B cell (primary cell): ENCODE results near the gene MSH5.

Experiments used
- CTCF ChIP-seq: fragments of 200-600 bp; IDR thresholded peaks from one replicate; pipeline ENCODE4 v1.8.0; 2022; ENCODE audit warnings: antibody characterized with exemption, mild to moderate bottlenecking
- EZH2 ChIP-seq: IDR thresholded peaks from 2 replicates; pipeline ENCODE4 v1.6.1; 2012; ENCODE audit warnings: borderline replicate concordance, low read depth, mild to moderate bottlenecking, moderate library complexity, low read length; ENCODE audit not compliant: insufficient read depth, poor library complexity, severe bottlenecking

- TF ChIP-seq CTCF (no peak), EZH2 (no peak)
Observed at GRCh38 chr6:31733734-31734133, 6.1 kb upstream of the MSH5 start.
